Heart left ventricle (tissue), 16 donors: ENCODE data around the gene KRTAP10-4. TPM values are rescaled to one million over a fixed set of nuclear protein-coding genes. Genes with fewer than 3 reads are reported as not detected.
"Not testable (repeated sequence)": the region's sequence is repeated elsewhere in the genome, so short reads cannot be mapped to it uniquely, and the experiment has no call there.

ENCODE experiments used
- ATAC-seq, 4 donors: fragments of 200-7000 bp; cut with Tn5 transposase; one replicate each; pipeline ENCODE4 v1.9.1; 2020 to 2022; ENCODE audit warnings: moderate library complexity in 4 of 4, mild to moderate bottlenecking in 3 of 4, moderate number of reproducible peaks in 1 of 4
- DNase-seq, 5 donors: peaks; one replicate each; pipeline ENCODE4 v3.0.0-alpha.2; 2020
- H3K27ac ChIP-seq, 12 donors: fragments of 200-600 bp; sonication (generic) in 4 of 12; one replicate each; pipeline versions ENCODE4 v1.5.0 to v1.8.0; 2016 to 2022; ENCODE audit warnings: mild to moderate bottlenecking in 2 of 12
- H3K27me3 ChIP-seq, 9 donors: fragments of 200-600 bp; sonication (generic) in 2 of 9; one replicate each; pipeline versions ENCODE4 v1.5.1 to v1.8.0; 2016 to 2022; ENCODE audit warnings: mild to moderate bottlenecking in 3 of 9
- H3K36me3 ChIP-seq, 9 donors: fragments of 200-600 bp; sonication (generic) in 2 of 9; one replicate each; pipeline versions ENCODE4 v1.5.0 to v1.8.0; 2018 to 2022; ENCODE audit warnings: mild to moderate bottlenecking in 2 of 9
- H3K4me1 ChIP-seq, 12 donors: fragments of 200-600 bp; sonication (generic) in 4 of 12; one replicate each; pipeline versions ENCODE4 v1.5.0 to v1.8.0; 2016 to 2022; ENCODE audit warnings: mild to moderate bottlenecking in 3 of 12
- H3K4me3 ChIP-seq, 12 donors: fragments of 200-600 bp; sonication (generic) in 4 of 12; one replicate each; pipeline versions ENCODE4 v1.5.0 to v1.8.0; 2017 to 2022; ENCODE audit warnings: mild to moderate bottlenecking in 9 of 12, moderate library complexity in 4 of 12
- H3K9me3 ChIP-seq, 12 donors: fragments of 200-600 bp; sonication (generic) in 4 of 12; one replicate each; pipeline versions ENCODE4 v1.5.0 to v1.8.0; 2016 to 2022; ENCODE audit warnings: mild to moderate bottlenecking in 1 of 12
- POLR2A ChIP-seq, 2 donors: fragments of 450-650 bp; IDR thresholded peaks; one replicate each; pipeline ENCODE4 v1.6.1; 2017; ENCODE audit warnings: antibody characterized with exemption in 2 of 2, mild to moderate bottlenecking in 2 of 2, moderate library complexity in 2 of 2
- WGBS, 4 donors: extraction: QIAGEN DNeasy Blood & Tissue Kit in 2 of 4; methylation state at CpG; one replicate each; pipeline versions ENCODE4 v1.1.5 to v1.1.7; 2013 to 2018; 5-methylcytosine and 5-hydroxymethylcytosine counted together
- intact Hi-C, 10 donors: fragments of 100-400 bp; cut with DNase I; formaldehyde crosslinking; loops; one replicate each; pipeline versions ENCODE4 v1.11.1 to v1.14.2; 2022
- polyA plus RNA-seq, 2 donors: library from polyadenylated mRNA; stranded (reverse); fragments of 200-250 nt; gene quantifications; one replicate each; pipeline ENCODE4 v1.2.3, GENCODE V29; 2013
- total RNA-seq, 9 donors: library from RNA; depleted of rRNA in 2 of 9; stranded (reverse); fragments of >200 nt in 2 of 9; fragmentation: NEBNext Ultra II Directional in 3 of 9; extraction: Animal tissue kit (Norgen Biotek cat#: 25700) in 3 of 9; gene quantifications; one replicate each; pipeline versions ENCODE4 v1.1.0 to v1.2.4, GENCODE V29; 2016 to 2023
- TF ChIP-seq, protein P1 (sequence below), 12 donors: fragments of 200-600 bp; sonication (generic) in 4 of 12; IDR thresholded peaks; one replicate each; pipeline versions ENCODE4 v1.5.0 to v1.8.0; 2018 to 2022; ENCODE audit warnings: antibody characterized with exemption in 12 of 12, mild to moderate bottlenecking in 5 of 12
- donor health status: ischemic (EF 13 %, LVEDD 7.1; RV severe dilation, severe dysfunction).
- donor health status: healthy with polysubstance abuse.
- donor health status: DM: no; HTN: yes; CAD: no.
- donor health status: DM: no; HTN: no; CAD: no.
- donor health status: ischemic (EF 25% LVEDD 6.9; RV normal size, moderate dysfunction).
- donor health status: ischemic (EF 25% LVEDD 5.7; RV mildly dilated, moderate dysfunction).
- donor health status: healthy.
- donor health status: DM: yes; HTN: yes; CAD: no.
- donor health status: ischemic (EF 35%, LVEDD 5.7; RV mildly dilated, moderate dysfunction).
- donor health status: nonischemic (EF 11% LVEDD 7.7; RV severe dilation, severe dysfunction).
- donor health status: DM: yes; HTN: yes; CAD: no.
- donor health status: PGD.
- donor health status: ischemic (EF 29% LVEDD 5.4; RV normal size, mild dysfunction).
- donor health status: nonischemic (EF 23%, LVEDD 6.1; RV moderate dilation, normal function).

KRTAP10-4 gene
- total and polyA plus RNA-seq, 11 donors: not detected

DNA sequence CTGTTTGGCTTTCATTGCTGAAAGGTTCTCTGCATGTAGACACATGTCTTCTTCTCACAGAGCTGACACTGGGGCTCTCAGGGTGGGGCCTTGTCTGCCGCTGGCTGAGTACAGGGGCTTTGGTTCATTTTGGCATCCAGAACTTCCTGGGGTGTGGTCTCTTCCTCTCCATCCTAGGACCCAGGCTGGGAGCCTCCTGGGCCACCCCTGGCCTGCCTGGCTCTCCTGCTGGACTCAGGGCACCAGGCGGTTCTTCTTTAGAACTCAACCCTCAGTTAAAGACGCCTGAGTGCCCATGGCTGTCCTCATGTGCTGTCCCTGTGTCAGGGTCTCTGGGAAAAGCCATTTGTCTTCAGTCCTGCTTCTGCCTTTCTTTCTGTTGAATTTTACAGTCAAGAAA lies 12.4 kb downstream of the KRTAP10-4 start:
- Histone ChIP-seq H3K4me3 (no peak overlapping the region), H3K9me3 (peaks cover 0 to 15% (median 4%) of the 10 kb centered on the region in 12 donors), H3K4me1 (no peaks in the 10 kb centered on the region), H3K27ac (no peak overlapping the region), H3K27me3 (peaks cover 0 to 42% (median 0%) of the 10 kb centered on the region in 9 donors), H3K36me3 (no peaks in the 10 kb centered on the region)
- TF ChIP-seq POLR2A (IDR thresholded peaks at IDR 0.05): no peak
- TF ChIP-seq, protein P1, sequence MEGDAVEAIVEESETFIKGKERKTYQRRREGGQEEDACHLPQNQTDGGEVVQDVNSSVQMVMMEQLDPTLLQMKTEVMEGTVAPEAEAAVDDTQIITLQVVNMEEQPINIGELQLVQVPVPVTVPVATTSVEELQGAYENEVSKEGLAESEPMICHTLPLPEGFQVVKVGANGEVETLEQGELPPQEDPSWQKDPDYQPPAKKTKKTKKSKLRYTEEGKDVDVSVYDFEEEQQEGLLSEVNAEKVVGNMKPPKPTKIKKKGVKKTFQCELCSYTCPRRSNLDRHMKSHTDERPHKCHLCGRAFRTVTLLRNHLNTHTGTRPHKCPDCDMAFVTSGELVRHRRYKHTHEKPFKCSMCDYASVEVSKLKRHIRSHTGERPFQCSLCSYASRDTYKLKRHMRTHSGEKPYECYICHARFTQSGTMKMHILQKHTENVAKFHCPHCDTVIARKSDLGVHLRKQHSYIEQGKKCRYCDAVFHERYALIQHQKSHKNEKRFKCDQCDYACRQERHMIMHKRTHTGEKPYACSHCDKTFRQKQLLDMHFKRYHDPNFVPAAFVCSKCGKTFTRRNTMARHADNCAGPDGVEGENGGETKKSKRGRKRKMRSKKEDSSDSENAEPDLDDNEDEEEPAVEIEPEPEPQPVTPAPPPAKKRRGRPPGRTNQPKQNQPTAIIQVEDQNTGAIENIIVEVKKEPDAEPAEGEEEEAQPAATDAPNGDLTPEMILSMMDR (IDR thresholded peaks at IDR 0.05): no peak
- ATAC-seq (no peak), DNase-seq (no peak)
- WGBS, 4 donors: 70 to 83% (median 79%) methylated on average over 3 of the region's 3 CpGs
- intact Hi-C loops: no loop called here

DNA sequence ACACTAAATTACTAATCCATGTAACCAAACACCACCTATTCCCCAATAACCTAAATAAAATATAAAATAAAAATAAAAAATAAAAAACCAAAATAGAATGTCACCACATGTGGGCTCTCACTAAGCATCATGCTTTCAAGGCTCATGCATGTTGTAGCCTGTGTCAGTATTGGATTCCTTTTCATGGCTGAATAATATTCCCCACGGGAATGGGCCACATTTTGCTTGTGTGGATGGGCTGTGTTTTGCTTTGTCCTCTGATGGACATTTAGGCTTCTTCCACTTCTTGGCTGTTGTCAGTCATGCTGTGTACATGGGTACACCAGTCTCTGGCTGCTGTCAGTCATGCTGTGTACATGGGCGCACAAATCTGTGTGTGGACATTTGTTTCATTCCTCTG lies 15.6 kb downstream of the KRTAP10-4 start:
- H3K4me1 ChIP-seq: peaks cover 0 to 9% (median 0%) of the 10 kb centered on the region in 12 donors
- no peak for DNase-seq
- intact Hi-C loops: no loop called here
- no peak overlapping the region for H3K4me3 ChIP-seq
- H3K27ac ChIP-seq: no peak overlapping the region
- H3K27me3 ChIP-seq: peaks cover 0 to 30% (median 0%) of the 10 kb centered on the region in 9 donors
- ATAC-seq: no peak
- TF ChIP-seq, protein P1 (IDR thresholded peaks at IDR 0.05): no peak
- TF ChIP-seq POLR2A (IDR thresholded peaks at IDR 0.05): no peak
- 85 to 100% (median 93%) methylated on average over 2 of the region's 2 CpGs for WGBS, 4 donors
- H3K9me3 ChIP-seq: peaks cover 0 to 3% (median 0%) of the 10 kb centered on the region in 12 donors
- no peaks in the 10 kb centered on the region for H3K36me3 ChIP-seq

DNA sequence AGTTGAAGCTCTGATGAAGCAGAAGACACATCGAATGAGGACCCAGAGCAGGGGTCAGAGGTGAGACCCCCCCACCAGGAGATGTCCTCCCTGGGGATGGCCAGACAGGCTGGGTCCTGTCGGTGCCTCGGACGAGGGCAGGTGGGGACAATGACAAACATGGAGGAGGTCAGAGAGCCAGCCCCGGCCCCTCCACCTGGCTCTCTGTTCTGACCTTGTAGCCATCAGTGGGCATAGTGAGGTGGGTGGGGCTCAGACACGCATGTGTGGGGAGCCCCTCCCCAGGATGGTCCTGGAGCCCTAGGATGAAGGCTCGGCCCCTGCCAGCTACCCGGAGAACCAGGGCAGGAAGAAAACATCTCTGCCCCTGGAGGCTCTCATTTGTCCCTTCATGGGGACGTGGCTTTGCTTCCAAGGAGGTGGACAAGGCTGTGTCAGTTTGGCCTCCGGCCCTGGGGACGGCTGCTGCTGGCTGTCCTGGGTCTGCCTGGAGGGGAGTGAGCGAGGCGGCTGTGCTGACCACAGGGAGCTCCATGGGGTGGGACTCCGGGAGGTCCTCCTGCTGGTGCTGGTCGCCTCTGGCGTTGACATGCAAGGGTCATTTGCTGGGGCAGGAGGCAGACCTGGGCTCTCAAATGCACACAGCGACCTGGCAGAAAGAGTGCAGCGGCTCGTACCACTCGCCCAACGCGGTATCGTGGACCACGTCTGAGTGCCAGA lies 16.2 kb downstream of the KRTAP10-4 start:
- 70 to 81% (median 77%) methylated on average over 20 to 24 of the region's 24 CpGs for WGBS, 4 donors
- Histone ChIP-seq H3K4me3 (no peak overlapping the region), H3K9me3 (peaks cover 0 to 3% (median 0%) of the 10 kb centered on the region in 12 donors), H3K4me1 (peaks cover 0 to 9% (median 0%) of the 10 kb centered on the region in 12 donors), H3K36me3 (no peaks in the 10 kb centered on the region), H3K27me3 (peaks cover 0 to 30% (median 0%) of the 10 kb centered on the region in 9 donors), H3K27ac (no peak overlapping the region)
- intact Hi-C loops: no loop called here
- TF ChIP-seq, protein P1 (IDR thresholded peaks at IDR 0.05): no peak
- no peak for TF ChIP-seq POLR2A (IDR thresholded peaks at IDR 0.05)
- ATAC-seq (peak in 1 of 4 donors; percentile 29), DNase-seq (no peak)

DNA sequence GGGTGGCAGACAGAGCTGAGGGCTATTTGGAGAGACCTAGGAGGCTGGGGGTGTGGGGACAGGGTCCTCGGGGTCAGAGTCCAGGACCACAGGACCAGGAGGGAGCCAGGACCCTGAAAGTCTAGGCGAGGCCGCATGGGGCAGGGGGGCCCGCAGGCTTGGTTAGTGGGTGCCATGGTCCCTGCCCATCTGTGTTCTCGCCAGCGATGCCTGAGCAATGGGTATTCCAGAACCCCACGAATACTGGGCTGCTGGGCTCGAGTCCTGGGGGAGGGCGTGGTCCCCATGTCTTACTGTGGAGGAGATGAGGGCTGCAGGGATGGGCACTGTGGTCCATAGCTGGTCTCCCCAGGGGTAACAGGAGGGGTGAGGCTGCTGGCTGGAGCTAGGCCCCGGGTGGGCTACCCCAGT lies 16.8 kb downstream of the KRTAP10-4 start:
- no peak for ATAC-seq
- TF ChIP-seq, protein P1 (IDR thresholded peaks at IDR 0.05): no peak
- no peak for TF ChIP-seq POLR2A (IDR thresholded peaks at IDR 0.05)
- Histone ChIP-seq H3K4me3 (no peak overlapping the region), H3K4me1 (peaks cover 0 to 9% (median 0%) of the 10 kb centered on the region in 12 donors), H3K27ac (no peak overlapping the region), H3K9me3 (peaks cover 0 to 3% (median 0%) of the 10 kb centered on the region in 12 donors), H3K36me3 (no peaks in the 10 kb centered on the region), H3K27me3 (peaks cover 0 to 27% (median 0%) of the 10 kb centered on the region in 9 donors)
- intact Hi-C loops: no loop called here
- WGBS, 4 donors: 76 to 86% (median 80%) methylated on average over 1 to 10 of the region's 10 CpGs
- peak in 1 of 5 donors; percentile 22 for DNase-seq

DNA sequence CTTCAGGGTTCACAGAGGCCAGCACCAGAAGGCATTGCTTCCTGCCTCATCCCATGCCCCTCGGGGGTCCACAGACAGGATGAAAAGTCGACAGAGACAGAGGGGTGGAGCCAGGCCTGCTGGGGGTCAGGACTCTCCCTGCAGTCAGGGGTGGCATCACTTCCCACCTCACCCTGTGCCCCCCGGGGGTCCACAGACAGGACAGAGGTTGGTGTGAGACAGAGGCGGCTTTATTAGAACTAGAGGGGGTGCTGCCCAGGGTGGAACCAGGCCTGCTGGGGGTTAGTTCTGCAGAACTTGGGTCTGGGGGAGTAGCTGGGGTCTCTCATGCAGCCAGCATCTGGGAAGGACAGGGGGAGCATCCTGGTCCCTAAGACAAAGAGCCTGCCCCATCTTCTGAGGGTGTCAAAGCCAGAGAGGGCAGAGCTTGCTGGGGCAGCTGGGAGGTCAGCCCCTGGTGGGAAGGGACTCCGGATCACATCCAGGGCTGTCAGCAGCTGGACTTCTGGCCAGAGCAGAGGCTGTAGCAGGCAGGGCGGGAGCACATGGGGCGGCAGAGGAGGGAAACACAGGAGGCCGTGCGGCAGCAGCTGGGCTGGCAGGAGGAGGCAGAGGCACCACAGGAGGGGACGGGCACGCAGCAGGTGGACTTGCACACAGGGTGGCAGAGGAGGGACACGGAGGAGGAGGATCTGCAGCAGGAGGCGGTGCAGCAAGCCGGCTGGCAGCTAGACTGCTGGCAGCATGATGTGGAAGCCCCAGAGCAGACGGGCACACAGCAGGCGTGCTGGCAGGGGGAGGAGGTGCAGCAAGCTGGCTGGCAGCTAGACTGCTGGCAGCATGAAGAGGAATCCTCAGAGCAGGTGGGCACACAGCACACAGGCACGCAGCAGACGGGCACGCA lies 17.6 kb downstream of the KRTAP10-4 start:
- H3K9me3 ChIP-seq, H3K4me1 ChIP-seq, H3K36me3 ChIP-seq, intact Hi-C loops, H3K4me3 ChIP-seq, ATAC-seq, H3K27ac ChIP-seq, DNase-seq: not testable (repeated sequence)
- peaks cover 0 to 18% (median 0%) of the 10 kb centered on the region in 9 donors for H3K27me3 ChIP-seq
- 48 to 74% (median 56%) methylated on average over 10 to 18 of the region's 19 CpGs for WGBS, 4 donors

DNA sequence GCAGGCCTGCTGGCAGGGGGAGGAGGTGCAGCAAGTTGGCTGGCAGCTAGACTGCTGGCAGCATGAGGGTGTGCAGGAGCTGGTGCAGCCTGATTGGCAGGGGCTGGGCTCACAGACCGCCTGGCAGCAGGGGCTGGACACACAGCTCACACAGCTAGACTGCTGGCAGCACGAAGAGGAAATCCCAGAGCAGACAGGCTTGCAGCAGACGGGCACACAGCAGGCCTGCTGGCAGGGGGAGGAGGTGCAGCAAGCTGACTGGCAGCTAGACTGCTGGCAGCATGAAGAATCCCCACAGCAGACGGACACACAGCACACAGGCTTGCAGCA lies 18.2 kb downstream of the KRTAP10-4 start:
- H3K4me1 ChIP-seq, H3K9me3 ChIP-seq, H3K4me3 ChIP-seq, H3K36me3 ChIP-seq, H3K27ac ChIP-seq, intact Hi-C loops: not testable (repeated sequence)
- DNase-seq (peak in 1 of 5 donors; percentile 29), ATAC-seq (peak in 1 of 4 donors; percentile 33)
- WGBS, 4 donors: 20 to 63% (median 35%) methylated on average over 1 to 4 of the region's 4 CpGs
- H3K27me3 ChIP-seq: peaks cover 0 to 12% (median 0%) of the 10 kb centered on the region in 9 donors
